Measurements from ENCODE around the gene PGM2L1.

GRCh38 chr11:74326665-74327064 lies 71.6 kb downstream of the PGM2L1 start:
- no peak for TF ChIP-seq POLR2A (IDR thresholded peaks at IDR 0.05)
- TF ChIP-seq, protein P1, sequence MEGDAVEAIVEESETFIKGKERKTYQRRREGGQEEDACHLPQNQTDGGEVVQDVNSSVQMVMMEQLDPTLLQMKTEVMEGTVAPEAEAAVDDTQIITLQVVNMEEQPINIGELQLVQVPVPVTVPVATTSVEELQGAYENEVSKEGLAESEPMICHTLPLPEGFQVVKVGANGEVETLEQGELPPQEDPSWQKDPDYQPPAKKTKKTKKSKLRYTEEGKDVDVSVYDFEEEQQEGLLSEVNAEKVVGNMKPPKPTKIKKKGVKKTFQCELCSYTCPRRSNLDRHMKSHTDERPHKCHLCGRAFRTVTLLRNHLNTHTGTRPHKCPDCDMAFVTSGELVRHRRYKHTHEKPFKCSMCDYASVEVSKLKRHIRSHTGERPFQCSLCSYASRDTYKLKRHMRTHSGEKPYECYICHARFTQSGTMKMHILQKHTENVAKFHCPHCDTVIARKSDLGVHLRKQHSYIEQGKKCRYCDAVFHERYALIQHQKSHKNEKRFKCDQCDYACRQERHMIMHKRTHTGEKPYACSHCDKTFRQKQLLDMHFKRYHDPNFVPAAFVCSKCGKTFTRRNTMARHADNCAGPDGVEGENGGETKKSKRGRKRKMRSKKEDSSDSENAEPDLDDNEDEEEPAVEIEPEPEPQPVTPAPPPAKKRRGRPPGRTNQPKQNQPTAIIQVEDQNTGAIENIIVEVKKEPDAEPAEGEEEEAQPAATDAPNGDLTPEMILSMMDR (IDR thresholded peaks at IDR 0.05), result no peak
